Stimulated activated CD8-positive, alpha-beta memory T cell treated with anti-CD3 and anti-CD28 coated beads, Interleukin-7, amount 100 ng/mL, for 24 hours (primary cell): Measurements from ENCODE around the gene FUCA1.
"Not testable (repeated sequence)": the region's sequence is repeated elsewhere in the genome, so short reads cannot be mapped to it uniquely, and the experiment has no call there.

Experiments
- DNase-seq: peaks from one replicate; pipeline ENCODE4 v3.0.0-alpha.2; 2020; ENCODE audit warnings: low read depth

Gene FUCA1

GRCh38 chr1:23895993-23896392 lies 27.9 kb upstream of the FUCA1 start:
- DNase-seq, result no peak

GRCh38 chr1:23895082-23895481 lies 27.0 kb upstream of the FUCA1 start:
- no peak for DNase-seq

GRCh38 chr1:23889074-23889473 lies 21.0 kb upstream of the FUCA1 start:
- no peak for DNase-seq

GRCh38 chr1:23885222-23885621 lies 17.1 kb upstream of the FUCA1 start:
- DNase-seq, result no peak

- DNase-seq, result no peak
Measured at GRCh38 chr1:23882746-23883145, 14.7 kb upstream of the FUCA1 start.

- DNase-seq, result no peak
Measured at GRCh38 chr1:23879809-23880208, 11.7 kb upstream of the FUCA1 start.

GRCh38 chr1:23878668-23879067 lies 10.6 kb upstream of the FUCA1 start:
- no peak for DNase-seq

GRCh38 chr1:23875382-23875781 lies 7.3 kb upstream of the FUCA1 start:
- no peak for DNase-seq

- DNase-seq, result no peak
Measured at GRCh38 chr1:23872421-23872820, 4.3 kb upstream of the FUCA1 start.

GRCh38 chr1:23869051-23869450 lies 961 bp upstream of the FUCA1 start:
- DNase-seq, result no peak

- no peak for DNase-seq
Measured at GRCh38 chr1:23868557-23869016, 497 bp upstream of the FUCA1 start.

- no peak for DNase-seq
Measured at GRCh38 chr1:23867542-23867894, 572 bp downstream of the FUCA1 start.

GRCh38 chr1:23865543-23865930 lies 2.6 kb downstream of the FUCA1 start:
- DNase-seq, result no peak

GRCh38 chr1:23864801-23865542 lies 3.1 kb downstream of the FUCA1 start:
- DNase-seq, result no peak

GRCh38 chr1:23862640-23863039 lies 5.5 kb downstream of the FUCA1 start:
- no peak for DNase-seq

GRCh38 chr1:23854568-23854967 lies 13.5 kb downstream of the FUCA1 start:
- DNase-seq, result no peak

GRCh38 chr1:23853124-23853523 lies 15.0 kb downstream of the FUCA1 start:
- DNase-seq, result not testable (repeated sequence)

GRCh38 chr1:23851406-23851805 lies 16.7 kb downstream of the FUCA1 start:
- DNase-seq, result not testable (repeated sequence)

GRCh38 chr1:23848673-23849616 lies 19.1 kb downstream of the FUCA1 start:
- no peak for DNase-seq

- DNase-seq, result not testable (repeated sequence)
Measured at GRCh38 chr1:23847482-23848095, 20.5 kb downstream of the FUCA1 start.

GRCh38 chr1:23845163-23845562 lies 22.9 kb downstream of the FUCA1 start:
- DNase-seq, result no peak

- no peak for DNase-seq
Measured at GRCh38 chr1:23843644-23844043, 24.4 kb downstream of the FUCA1 start.

- peak; percentile 57 for DNase-seq
Measured at GRCh38 chr1:23838401-23838866, 29.7 kb downstream of the FUCA1 start.
